Erythroblast (primary cell): Measurements from ENCODE around the gene ZACN.

Experiments used
- GATA1 ChIP-seq: IDR thresholded peaks from 2 replicates; pipeline ENCODE4 v1.6.1; 2011; ENCODE audit warnings: low read depth, mild to moderate bottlenecking, control low read depth, low read length, moderate library complexity
- POLR2A ChIP-seq: IDR thresholded peaks from 2 replicates; pipeline ENCODE4 v1.6.1; 2011; ENCODE audit warnings: mild to moderate bottlenecking, low read length

GRCh38 chr17:76053246-76054111 is 25.5 kb upstream of the ZACN start:
- TF ChIP-seq POLR2A = no peak
- TF ChIP-seq GATA1 = no peak
